Common myeloid progenitor, CD34-positive (primary cell): ENCODE data around the gene CELF5.
A peak's percentile ranks its signal among the peaks of the same experiment; 100 is the strongest.
"Not testable (repeated sequence)": the region's sequence is repeated elsewhere in the genome, so short reads cannot be mapped to it uniquely, and the experiment has no call there.

Experiments
- CTCF ChIA-PET: fragments of 350-600 bp; sonication (Branson Sonifier 250); formaldehyde crosslinking; loops from one replicate; lab custom pipeline; 2021; ENCODE audit warnings: antibody characterized with exemption; lab: Charles Lee
- POLR2A ChIA-PET: fragments of 350-600 bp; sonication (Branson Sonifier 250); formaldehyde crosslinking; loops from one replicate; lab custom pipeline; 2021; ENCODE audit warnings: antibody characterized with exemption; lab: Charles Lee
- DNase-seq, 3 donors: peaks; one replicate each; pipeline versions ENCODE4 v3.0.0 to v3.0.0-alpha.2; 2013
- H3K27ac ChIP-seq, 2 experiments: 1 replicate in 1 of 2; 2 replicates in 1 of 2; pipeline ENCODE4 v1.7.0; 2013; ENCODE audit warnings: inconsistent platforms in 2 of 2, low read length in 2 of 2, mild to moderate bottlenecking in 2 of 2, low read depth in 1 of 2, moderate library complexity in 1 of 2; ENCODE audit not compliant: severe bottlenecking in 2 of 2, insufficient read depth in 1 of 2, poor library complexity in 1 of 2
- H3K27me3 ChIP-seq, 5 experiments: replicated peaks in 2 of 5; 1 replicate in 3 of 5; 2 replicates in 2 of 5; pipeline versions ENCODE4 v1.6.1 to v1.7.0; 2013; ENCODE audit warnings: low read length in 4 of 5, mild to moderate bottlenecking in 2 of 5, moderate library complexity in 2 of 5, inconsistent platforms in 1 of 5; ENCODE audit not compliant: insufficient read depth in 5 of 5, control insufficient read depth in 4 of 5
- H3K36me3 ChIP-seq, 4 experiments: 1 replicate in 2 of 4; 2 replicates in 2 of 4; pipeline versions ENCODE4 v1.6.1 to v1.7.0; 2013; ENCODE audit warnings: low read length in 3 of 4, control low read depth in 1 of 4, mild to moderate bottlenecking in 1 of 4; ENCODE audit not compliant: control insufficient read depth in 4 of 4, insufficient read depth in 4 of 4
- H3K4me1 ChIP-seq, 4 experiments: 1 replicate in 3 of 4; 2 replicates in 1 of 4; pipeline versions ENCODE4 v1.6.1 to v1.7.1; 2013; ENCODE audit warnings: low read length in 3 of 4, mild to moderate bottlenecking in 3 of 4, control low read depth in 1 of 4, inconsistent platforms in 1 of 4, moderate library complexity in 1 of 4; ENCODE audit not compliant: control insufficient read depth in 4 of 4, insufficient read depth in 4 of 4; ENCODE audit errors: control extremely low read depth in 1 of 4
- H3K4me3 ChIP-seq, 7 experiments: 1 replicate in 4 of 7; 2 replicates in 3 of 7; pipeline versions ENCODE4 v1.5.1 to v1.7.0; 2013; ENCODE audit warnings: mild to moderate bottlenecking in 7 of 7, low read length in 6 of 7, moderate library complexity in 6 of 7, inconsistent platforms in 2 of 7, low read depth in 2 of 7, control low read depth in 1 of 7; ENCODE audit not compliant: insufficient read depth in 4 of 7, control insufficient read depth in 1 of 7; ENCODE audit errors: extremely low read depth in 1 of 7
- H3K9me3 ChIP-seq, 5 experiments: 1 replicate in 4 of 5; 2 replicates in 1 of 5; pipeline versions ENCODE4 v1.6.1 to v1.7.1; 2013; ENCODE audit warnings: low read length in 4 of 5, mild to moderate bottlenecking in 2 of 5, inconsistent platforms in 1 of 5, low read depth in 1 of 5, moderate library complexity in 1 of 5; ENCODE audit not compliant: control insufficient read depth in 4 of 5, insufficient read depth in 2 of 5; ENCODE audit errors: control extremely low read depth in 1 of 5
- WGBS: methylation state at CpG from one replicate; pipeline ENCODE4 v1.1.5; 2013; ENCODE audit not compliant: insufficient coverage; 5-methylcytosine and 5-hydroxymethylcytosine counted together

The CELF5 gene

DNA sequence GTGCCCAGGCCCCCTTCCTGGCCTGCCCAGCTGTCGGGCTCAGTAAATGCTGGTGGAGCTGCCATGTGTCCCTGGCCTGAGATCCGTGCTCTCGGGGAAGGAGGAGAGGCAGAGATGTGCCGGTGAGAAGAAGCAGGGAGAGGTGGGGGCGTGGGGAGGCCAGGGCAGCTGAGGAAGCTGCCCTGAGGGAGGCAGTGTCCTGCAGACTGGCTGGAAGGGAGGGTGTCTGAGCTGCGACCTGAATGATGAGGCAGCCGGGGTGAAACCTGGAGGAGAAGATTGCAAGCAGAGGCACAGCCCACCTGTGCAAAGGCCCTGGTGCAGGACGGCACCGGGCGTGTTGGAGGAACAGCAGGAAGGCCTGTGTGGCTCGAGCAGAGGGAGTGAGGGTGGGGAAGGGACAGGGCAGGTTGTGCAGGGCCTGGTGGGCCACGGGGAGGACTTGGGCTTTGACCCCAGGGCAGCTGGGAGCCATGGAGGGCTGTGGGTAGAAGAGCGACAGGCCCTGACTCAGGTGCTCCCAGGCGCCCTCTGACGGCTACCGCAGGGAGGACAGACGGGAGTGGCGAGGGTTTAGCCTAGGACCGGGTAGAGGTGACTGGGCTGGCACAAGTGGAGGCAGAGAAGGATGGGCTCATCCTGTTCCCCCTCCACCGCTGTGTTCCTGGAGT, 14.0 kb upstream of the CELF5 start:
- no peak overlapping the region for H3K27ac ChIP-seq
- no peak overlapping the region for H3K4me3 ChIP-seq
- peaks cover 0 to 37% (median 19%) of the 10 kb centered on the region in 4 experiments for H3K36me3 ChIP-seq
- no peaks in the 10 kb centered on the region for H3K9me3 ChIP-seq
- DNase-seq, result peak; percentile 31 to 61 (median 40)
- WGBS, result 38% methylated on average over 12 of the region's 20 CpGs
- H3K4me1 ChIP-seq, result no peaks in the 10 kb centered on the region
- H3K27me3 ChIP-seq, result no peaks in the 10 kb centered on the region
- POLR2A ChIA-PET, result no interaction called here
- CTCF ChIA-PET, result interaction anchor here (0.5 to 1.7 kb wide), 7 partner anchors 11 to 277 kb away, joined by 3 to 5 read pairs (median 3); no protein-coding TSS in a partner anchor

- H3K4me3 ChIP-seq, result no peak overlapping the region
- H3K27ac ChIP-seq, result no peak overlapping the region
- ChIA-PET POLR2A (no interaction called here), CTCF (interaction anchor here (0.5 to 1.7 kb wide), 5 partner anchors 11 to 276 kb away, joined by 3 to 5 read pairs (median 3); no protein-coding TSS in a partner anchor)
- H3K4me1 ChIP-seq, result no peaks in the 10 kb centered on the region
- H3K36me3 ChIP-seq, result peaks cover 0 to 33% (median 16%) of the 10 kb centered on the region in 4 experiments
- WGBS, result 97% methylated on average over 8 of the region's 12 CpGs
- no peaks in the 10 kb centered on the region for H3K27me3 ChIP-seq
- no peak for DNase-seq
- H3K9me3 ChIP-seq, result no peaks in the 10 kb centered on the region
These were observed 13.3 kb upstream of the CELF5 start for GRCh38 chr19:3211191-3211590.

DNA sequence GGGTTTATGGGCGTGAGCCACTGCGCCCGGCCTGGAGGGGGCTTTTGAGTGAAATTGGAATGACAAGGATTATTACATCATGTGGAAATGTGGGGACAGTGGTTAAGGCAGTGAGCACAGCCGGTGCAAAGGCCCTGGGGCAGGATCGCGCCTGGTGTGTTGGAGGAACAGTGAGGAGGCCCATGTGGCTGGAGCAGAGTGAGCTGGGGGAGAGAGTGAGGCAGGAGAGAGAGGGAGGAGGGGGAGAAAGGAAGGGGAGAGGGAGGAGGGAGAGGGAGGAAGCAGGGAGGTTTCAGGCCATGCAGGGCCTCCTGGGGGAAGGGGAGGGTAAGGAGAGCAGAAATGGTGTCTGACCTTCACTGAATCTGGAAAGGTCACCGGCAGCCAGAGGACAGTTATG, 11.3 kb upstream of the CELF5 start:
- Histone ChIP-seq H3K36me3 (peaks cover 0 to 16% (median 5%) of the 10 kb centered on the region in 4 experiments), H3K27me3 (no peaks in the 10 kb centered on the region), H3K27ac (no peak overlapping the region), H3K4me1 (no peaks in the 10 kb centered on the region), H3K9me3 (no peaks in the 10 kb centered on the region), H3K4me3 (no peak overlapping the region)
- no peak for DNase-seq
- CTCF ChIA-PET, result no interaction called here
- POLR2A ChIA-PET, result no interaction called here
- WGBS, result 100% methylated on average over 6 of the region's 7 CpGs

DNA sequence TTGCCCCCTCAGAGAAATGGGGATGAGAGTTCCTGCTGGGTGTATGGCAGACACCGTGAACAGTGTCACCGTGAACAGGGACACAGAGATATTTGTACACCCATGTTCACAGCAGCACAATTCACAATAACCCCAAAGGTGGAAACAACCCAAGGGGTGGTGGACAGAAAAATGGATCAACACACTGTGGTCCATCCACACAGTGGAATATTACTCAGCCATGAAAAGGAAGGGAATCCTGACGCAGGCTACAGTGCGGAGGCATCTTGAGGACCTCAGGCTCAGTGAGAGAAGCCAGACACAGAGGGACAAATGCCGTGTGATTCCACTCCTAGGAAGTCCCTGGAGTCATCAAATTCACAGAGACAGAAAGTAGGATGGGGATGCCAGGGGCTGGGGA, 7.6 kb upstream of the CELF5 start:
- POLR2A ChIA-PET, result no interaction called here
- no peaks in the 10 kb centered on the region for H3K4me1 ChIP-seq
- no peak overlapping the region for H3K27ac ChIP-seq
- no peaks in the 10 kb centered on the region for H3K9me3 ChIP-seq
- 70% methylated on average over 1 of the region's 5 CpGs for WGBS
- CTCF ChIA-PET, result no interaction called here
- no peak overlapping the region for H3K4me3 ChIP-seq
- no peaks in the 10 kb centered on the region for H3K36me3 ChIP-seq
- H3K27me3 ChIP-seq, result no peaks in the 10 kb centered on the region
- no peak for DNase-seq

GRCh38 chr19:3220576-3220975, 3.9 kb upstream of the CELF5 start:
- no peak overlapping the region for H3K27ac ChIP-seq
- ChIA-PET POLR2A (no interaction called here), CTCF (interaction anchor here (0.8 to 2.0 kb wide), 2 partner anchors 12 to 17 kb away, joined by 3 to 4 read pairs; no protein-coding TSS in a partner anchor)
- H3K36me3 ChIP-seq, result no peaks in the 10 kb centered on the region
- H3K4me1 ChIP-seq, result peaks cover 0 to 4% (median 0%) of the 10 kb centered on the region in 4 experiments
- no peak overlapping the region for H3K4me3 ChIP-seq
- H3K27me3 ChIP-seq, result peaks cover 0 to 20% (median 6%) of the 10 kb centered on the region in 5 experiments
- DNase-seq, result no peak
- no peaks in the 10 kb centered on the region for H3K9me3 ChIP-seq
- WGBS, result 93% methylated on average over 12 of the region's 12 CpGs

DNA sequence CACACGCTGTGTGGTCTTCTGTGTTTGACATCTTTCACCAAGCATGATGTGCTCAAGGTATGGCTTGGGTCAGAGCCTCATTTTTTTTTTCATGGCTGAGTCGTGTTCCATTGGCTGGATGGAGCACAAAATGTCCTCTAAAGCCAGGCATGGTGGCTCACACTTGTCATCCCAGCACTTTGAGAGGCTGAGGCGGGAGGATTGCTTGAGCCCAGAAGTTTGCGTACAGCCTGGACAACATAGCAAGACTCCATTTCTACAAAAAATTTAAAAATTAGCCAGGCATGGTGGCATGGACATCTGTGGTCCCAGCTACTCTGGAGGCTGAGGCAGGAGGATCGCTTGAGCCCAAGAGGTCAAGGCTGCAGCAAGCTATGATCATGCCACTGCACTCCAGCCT, 2.9 kb upstream of the CELF5 start:
- DNase-seq, H3K36me3 ChIP-seq, H3K27ac ChIP-seq, POLR2A ChIA-PET, H3K4me1 ChIP-seq, H3K4me3 ChIP-seq, H3K9me3 ChIP-seq: not testable (repeated sequence)
- WGBS, result 100% methylated on average over 2 of the region's 5 CpGs
- CTCF ChIA-PET, result interaction anchor here (2.0 kb wide), 1 partner anchor 13 kb away, joined by 4 read pairs; no protein-coding TSS in a partner anchor
- peaks cover 0 to 30% (median 6%) of the 10 kb centered on the region in 5 experiments for H3K27me3 ChIP-seq

DNA sequence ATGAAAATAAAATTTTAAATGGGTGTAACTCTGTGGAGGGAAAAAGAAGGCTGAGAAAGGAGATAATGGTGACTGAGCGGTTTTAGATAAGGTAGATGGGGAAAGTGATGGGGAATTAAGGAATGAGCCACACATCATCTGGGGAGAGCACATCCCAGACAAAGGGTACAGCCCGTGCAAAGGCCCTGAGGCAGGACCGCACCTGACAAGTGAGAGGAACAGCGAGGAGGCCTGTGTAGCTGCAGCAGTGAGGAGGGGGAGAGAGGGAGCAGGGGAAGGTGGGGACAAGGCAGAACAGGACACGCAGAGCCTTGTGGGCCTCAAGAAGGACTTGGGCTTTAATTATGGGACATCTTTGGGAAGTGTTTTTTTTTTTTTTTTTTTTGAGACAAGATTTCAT, 1.8 kb upstream of the CELF5 start:
- Histone ChIP-seq H3K4me3 (no peak overlapping the region), H3K9me3 (no peaks in the 10 kb centered on the region), H3K36me3 (no peaks in the 10 kb centered on the region), H3K27ac (no peak overlapping the region), H3K4me1 (peaks cover 0 to 4% (median 0%) of the 10 kb centered on the region in 4 experiments), H3K27me3 (peaks cover 0 to 41% (median 8%) of the 10 kb centered on the region in 5 experiments)
- POLR2A ChIA-PET, result no interaction called here
- CTCF ChIA-PET, result interaction anchor here (0.8 kb wide), 1 partner anchor 24 kb away, joined by 3 read pairs; no protein-coding TSS in a partner anchor
- no peak for DNase-seq
- 93% methylated on average over 4 of the region's 5 CpGs for WGBS
